CD4-positive, alpha-beta T cell treated with Interleukin-17A for 1 hour (primary cell): ENCODE measurements around the gene ANKRD10.

Source experiments
- DNase-seq: peaks from one replicate; pipeline ENCODE4 v3.0.0-alpha.2; 2020

The ANKRD10 gene

GRCh38 chr13:110885516-110885915, 29.4 kb downstream of the ANKRD10 start:
- DNase-seq = no peak

GRCh38 chr13:110884517-110884916, 30.4 kb downstream of the ANKRD10 start:
- DNase-seq = no peak

GRCh38 chr13:110883542-110883941, 31.3 kb downstream of the ANKRD10 start:
- no peak for DNase-seq

- DNase-seq = no peak
Observed at GRCh38 chr13:110882972-110883371, 31.9 kb downstream of the ANKRD10 start.

- no peak for DNase-seq
Observed at GRCh38 chr13:110881839-110882627, 32.8 kb downstream of the ANKRD10 start.

- DNase-seq = no peak
Observed at GRCh38 chr13:110880627-110881026, 34.2 kb downstream of the ANKRD10 start.

GRCh38 chr13:110879482-110879881, 35.4 kb downstream of the ANKRD10 start:
- DNase-seq = no peak

- no peak for DNase-seq
Observed at GRCh38 chr13:110877737-110878258, 37.1 kb downstream of the ANKRD10 start.

GRCh38 chr13:110876609-110877008, 38.3 kb downstream of the ANKRD10 start:
- no peak for DNase-seq

GRCh38 chr13:110875241-110875640, 39.6 kb downstream of the ANKRD10 start:
- no peak for DNase-seq

GRCh38 chr13:110874508-110874960, 40.3 kb downstream of the ANKRD10 start:
- DNase-seq = peak; percentile 28

- no peak for DNase-seq
Observed at GRCh38 chr13:110873639-110874507, 41.0 kb downstream of the ANKRD10 start.

GRCh38 chr13:110872768-110873638, 41.9 kb downstream of the ANKRD10 start:
- no peak for DNase-seq

GRCh38 chr13:110872034-110872767, 42.7 kb downstream of the ANKRD10 start:
- DNase-seq = no peak

GRCh38 chr13:110869805-110870706, 44.8 kb downstream of the ANKRD10 start:
- peak; percentile 3 for DNase-seq

- DNase-seq = no peak
Observed at GRCh38 chr13:110869231-110869804, 45.6 kb downstream of the ANKRD10 start.

GRCh38 chr13:110868720-110869119, 46.1 kb downstream of the ANKRD10 start:
- no peak for DNase-seq

GRCh38 chr13:110867380-110867779, 47.5 kb downstream of the ANKRD10 start:
- no peak for DNase-seq

GRCh38 chr13:110866491-110867170, 48.2 kb downstream of the ANKRD10 start:
- no peak for DNase-seq

GRCh38 chr13:110863685-110864084, 51.2 kb downstream of the ANKRD10 start:
- no peak for DNase-seq
